HG03135 (cell line): ENCODE data around the gene PSMG2.
"Not testable (repeated sequence)": the region's sequence is repeated elsewhere in the genome, so short reads cannot be mapped to it uniquely, and the experiment has no call there.

Experiments used
- ATAC-seq: cut with Tn5 transposase; IDR thresholded peaks from one replicate; pipeline ENCODE4 v1.9.1; 2021; ENCODE audit warnings: mild to moderate bottlenecking, moderate library complexity; ENCODE audit not compliant: unreplicated experiment

Gene PSMG2

GRCh38 chr18:12721495-12722275 lies 18.8 kb downstream of the PSMG2 start:
- no peak for ATAC-seq

- no peak for ATAC-seq
These were observed 19.9 kb downstream of the PSMG2 start for GRCh38 chr18:12722731-12723130.

- ATAC-seq, result no peak
These were observed 23.5 kb downstream of the PSMG2 start for GRCh38 chr18:12726331-12726730.

- no peak for ATAC-seq
These were observed 24.1 kb downstream of the PSMG2 start for GRCh38 chr18:12726774-12727550.

GRCh38 chr18:12737243-12737902 lies 34.5 kb downstream of the PSMG2 start:
- ATAC-seq, result no peak

- no peak for ATAC-seq
These were observed 38.5 kb downstream of the PSMG2 start for GRCh38 chr18:12741351-12741750.

GRCh38 chr18:12742453-12742852 lies 39.6 kb downstream of the PSMG2 start:
- no peak for ATAC-seq

- ATAC-seq, result no peak
These were observed 41.3 kb downstream of the PSMG2 start for GRCh38 chr18:12744103-12744502.

- no peak for ATAC-seq
These were observed 42.4 kb downstream of the PSMG2 start for GRCh38 chr18:12745095-12745795.

GRCh38 chr18:12747530-12748315 lies 44.9 kb downstream of the PSMG2 start:
- no peak for ATAC-seq

GRCh38 chr18:12748671-12749070 lies 45.8 kb downstream of the PSMG2 start:
- ATAC-seq, result no peak

GRCh38 chr18:12749121-12749520 lies 46.3 kb downstream of the PSMG2 start:
- ATAC-seq, result no peak

GRCh38 chr18:12750076-12750714 lies 47.4 kb downstream of the PSMG2 start:
- no peak for ATAC-seq

GRCh38 chr18:12750715-12751502 lies 48.1 kb downstream of the PSMG2 start:
- no peak for ATAC-seq

GRCh38 chr18:12751503-12751884 lies 48.7 kb downstream of the PSMG2 start:
- no peak for ATAC-seq

- ATAC-seq, result no peak
These were observed 49.0 kb downstream of the PSMG2 start for GRCh38 chr18:12751891-12752290.

- ATAC-seq, result no peak
These were observed 51.7 kb downstream of the PSMG2 start for GRCh38 chr18:12754511-12754910.

- not testable (repeated sequence) for ATAC-seq
These were observed 52.8 kb downstream of the PSMG2 start for GRCh38 chr18:12755606-12756005.

- not testable (repeated sequence) for ATAC-seq
These were observed 53.9 kb downstream of the PSMG2 start for GRCh38 chr18:12756619-12757239.
